Measurements from ENCODE around the gene RPS13. TPM values are rescaled to one million over a fixed set of nuclear protein-coding genes. Genes with fewer than 3 reads are reported as not detected.

Gene RPS13
- total and polyA plus RNA-seq, 9 of the 15 experiments (the other 6 are each of a cell fraction or from before 2014, with no cell fraction given), result 1,267 to 3,714 (median 1,762) TPM

DNA sequence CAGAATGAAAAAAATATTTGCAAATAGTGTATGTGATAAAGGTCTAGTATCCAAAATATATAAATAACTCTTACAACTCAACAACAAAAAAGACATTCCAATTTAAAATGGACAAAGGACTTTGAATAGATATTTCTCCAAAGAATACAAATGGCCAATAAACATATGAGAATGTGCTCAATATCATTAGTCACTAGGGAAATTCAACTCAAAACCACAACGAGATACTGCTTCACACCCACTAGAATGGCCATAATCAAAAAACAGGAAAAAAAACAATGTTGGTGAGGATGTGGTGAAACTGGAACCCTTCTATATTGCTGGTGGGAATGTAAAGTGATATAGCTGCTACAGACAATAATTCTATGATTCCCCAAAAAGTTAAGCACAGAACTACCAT lies 38.6 kb upstream of the RPS13 start:
- H3K79me2 ChIP-seq (ENCODE audit: control insufficient read depth, insufficient read depth, low read length), result no peaks in the 10 kb centered on the region
- H3K27ac ChIP-seq (ENCODE audit: extremely low read depth, low read depth, low read length), result no peak overlapping the region
- no peak overlapping the region for H2AFZ ChIP-seq (ENCODE audit: low read depth, low read length)
- DNase-seq (ENCODE audit: extremely low read depth in 1 of 4, low spot score in 3 of 4) (no peak), ATAC-seq (no peak), FAIRE-seq (no peak)
- peaks cover 15% of the 10 kb centered on the region; the same call in 1 of the 3 replicates for H3K36me3 ChIP-seq (ENCODE audit: control insufficient read depth, insufficient read depth, low read length)
- H4K20me1 ChIP-seq (replicated peaks; ENCODE audit: control insufficient read depth, insufficient read depth, low read length), result no peaks in the 10 kb centered on the region
- ChIA-PET CTCF (ENCODE audit: low intra/inter-chr PET ratio) (no interaction called here), POLR2A (no interaction called here)
- H3K4me2 ChIP-seq (ENCODE audit: insufficient read depth, low read length), result no peak overlapping the region
- H3K4me3 ChIP-seq, result no peak overlapping the region
- H3K9me1 ChIP-seq (ENCODE audit: control insufficient read depth, insufficient read depth, low read length), result no peaks in the 10 kb centered on the region
- H3K9ac ChIP-seq (ENCODE audit: insufficient read depth in 1 of 2, low read depth in 2 of 2, low read length in 2 of 2), result no peak overlapping the region
- TF ChIP-seq NFIC (IDR thresholded peaks at IDR 0.05) (no peak), ZNF518B (CRISPR knock-in tag; IDR thresholded peaks at IDR 0.05) (no peak), RFX5 (IDR thresholded peaks at IDR 0.05; ENCODE audit: low read depth, low read length) (0 out of 2 replicates have a peak, but pooled peaks have one; percentile 26), MEF2A (IDR thresholded peaks at IDR 0.05; ENCODE audit: control insufficient read depth, low read depth, low read length) (no peak), TEAD1 (CRISPR knock-in tag; IDR thresholded peaks at IDR 0.05) (no peak), BRF2 (IDR thresholded peaks at IDR 0.05; ENCODE audit: borderline replicate concordance, insufficient read depth, insufficient read length) (no peak), RBM25 (IDR thresholded peaks at IDR 0.05; ENCODE audit: low read depth, low read length, severe bottlenecking) (peak; percentile 78)
- TF ChIP-seq, protein P1, sequence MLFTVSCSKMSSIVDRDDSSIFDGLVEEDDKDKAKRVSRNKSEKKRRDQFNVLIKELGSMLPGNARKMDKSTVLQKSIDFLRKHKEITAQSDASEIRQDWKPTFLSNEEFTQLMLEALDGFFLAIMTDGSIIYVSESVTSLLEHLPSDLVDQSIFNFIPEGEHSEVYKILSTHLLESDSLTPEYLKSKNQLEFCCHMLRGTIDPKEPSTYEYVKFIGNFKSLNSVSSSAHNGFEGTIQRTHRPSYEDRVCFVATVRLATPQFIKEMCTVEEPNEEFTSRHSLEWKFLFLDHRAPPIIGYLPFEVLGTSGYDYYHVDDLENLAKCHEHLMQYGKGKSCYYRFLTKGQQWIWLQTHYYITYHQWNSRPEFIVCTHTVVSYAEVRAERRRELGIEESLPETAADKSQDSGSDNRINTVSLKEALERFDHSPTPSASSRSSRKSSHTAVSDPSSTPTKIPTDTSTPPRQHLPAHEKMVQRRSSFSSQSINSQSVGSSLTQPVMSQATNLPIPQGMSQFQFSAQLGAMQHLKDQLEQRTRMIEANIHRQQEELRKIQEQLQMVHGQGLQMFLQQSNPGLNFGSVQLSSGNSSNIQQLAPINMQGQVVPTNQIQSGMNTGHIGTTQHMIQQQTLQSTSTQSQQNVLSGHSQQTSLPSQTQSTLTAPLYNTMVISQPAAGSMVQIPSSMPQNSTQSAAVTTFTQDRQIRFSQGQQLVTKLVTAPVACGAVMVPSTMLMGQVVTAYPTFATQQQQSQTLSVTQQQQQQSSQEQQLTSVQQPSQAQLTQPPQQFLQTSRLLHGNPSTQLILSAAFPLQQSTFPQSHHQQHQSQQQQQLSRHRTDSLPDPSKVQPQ (CRISPR knock-in tag; IDR thresholded peaks at IDR 0.05; ENCODE audit: borderline replicate concordance), result no peak
- TF ChIP-seq, protein P2, sequence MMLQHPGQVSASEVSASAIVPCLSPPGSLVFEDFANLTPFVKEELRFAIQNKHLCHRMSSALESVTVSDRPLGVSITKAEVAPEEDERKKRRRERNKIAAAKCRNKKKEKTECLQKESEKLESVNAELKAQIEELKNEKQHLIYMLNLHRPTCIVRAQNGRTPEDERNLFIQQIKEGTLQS (IDR thresholded peaks at IDR 0.05), result no peak
- TF ChIP-seq, protein P2 (CRISPR knock-in tag; conservative IDR thresholded peaks at IDR 0.05), result no peak
- H3K9me3 ChIP-seq (replicated peaks; ENCODE audit: control insufficient read depth, insufficient read depth, low read depth, low read length), result no peaks in the 10 kb centered on the region
- no peaks in the 10 kb centered on the region for H3K27me3 ChIP-seq (ENCODE audit: control insufficient read depth in 2 of 2, insufficient read depth in 2 of 2, low read length in 2 of 2)
- intact Hi-C loops (cut with micrococcal nuclease) (no loop called here), in situ Hi-C loops (cut with MboI) (no loop called here)
- no TSS peak for BruUV-seq (replicated peaks)
- 71% methylated on average over 1 of the region's 1 CpG for WGBS (ENCODE audit: insufficient coverage, low coverage, missing lambda C conversion rate)
- H3K4me1 ChIP-seq (replicated peaks in 1 of 2; ENCODE audit: control insufficient read depth in 2 of 2, insufficient read depth in 2 of 2, low read length in 2 of 2), result no peaks in the 10 kb centered on the region
